Effector CD8-positive, alpha-beta T cell (primary cell): Measurements from ENCODE around the gene PLCD1.
"Not testable (repeated sequence)": the region's sequence is repeated elsewhere in the genome, so short reads cannot be mapped to it uniquely, and the experiment has no call there.

Experiments used
- DNase-seq: peaks from one replicate; lab custom pipeline; 2025; lab: John Stamatoyannopoulos, UW

The PLCD1 gene

GRCh38 chr3:38036906-38037305 lies 7.5 kb upstream of the PLCD1 start:
- DNase-seq: no peak

GRCh38 chr3:38036286-38036685 lies 6.8 kb upstream of the PLCD1 start:
- DNase-seq: no peak

GRCh38 chr3:38034335-38034734 lies 4.9 kb upstream of the PLCD1 start:
- not testable (repeated sequence) for DNase-seq

- DNase-seq: not testable (repeated sequence)
These were observed 4.1 kb upstream of the PLCD1 start for GRCh38 chr3:38033586-38033985.

- no peak for DNase-seq
These were observed 3.0 kb upstream of the PLCD1 start for GRCh38 chr3:38032328-38032865.

- DNase-seq: no peak
These were observed 1.9 kb upstream of the PLCD1 start for GRCh38 chr3:38031022-38031994.

- DNase-seq: no peak
These were observed 932 bp upstream of the PLCD1 start for GRCh38 chr3:38030126-38031021.

- no peak for DNase-seq
These were observed 651 bp downstream of the PLCD1 start for GRCh38 chr3:38028621-38029361.

- no peak for DNase-seq
These were observed 1.7 kb downstream of the PLCD1 start for GRCh38 chr3:38027466-38028465.

- no peak for DNase-seq
These were observed 2.6 kb downstream of the PLCD1 start for GRCh38 chr3:38026856-38027255.

- DNase-seq: no peak
These were observed 6.3 kb downstream of the PLCD1 start for GRCh38 chr3:38022896-38023709.

GRCh38 chr3:38022301-38022700 lies 7.1 kb downstream of the PLCD1 start:
- no peak for DNase-seq

- DNase-seq: no peak
These were observed 8.2 kb downstream of the PLCD1 start for GRCh38 chr3:38021196-38021595.

GRCh38 chr3:38020342-38020726 lies 9.1 kb downstream of the PLCD1 start:
- no peak for DNase-seq

GRCh38 chr3:38019658-38020341 lies 9.6 kb downstream of the PLCD1 start:
- no peak for DNase-seq

- DNase-seq: no peak
These were observed 10.9 kb downstream of the PLCD1 start for GRCh38 chr3:38018296-38019266.

GRCh38 chr3:38017445-38018295 lies 11.8 kb downstream of the PLCD1 start:
- no peak for DNase-seq
